ENCODE measurements around the gene RNASE7.

GRCh38 chr14:21014761-21015190, 27.4 kb upstream of the RNASE7 start:
- TF ChIP-seq CTCF (IDR thresholded peaks at IDR 0.05) (peak; percentile 95 to 97 (median 96)), POLR2A (IDR thresholded peaks at IDR 0.05) (no peak)

All from gastroesophageal sphincter (tissue), 3 donors.